ENCODE data around the gene PROCA1.

DNA sequence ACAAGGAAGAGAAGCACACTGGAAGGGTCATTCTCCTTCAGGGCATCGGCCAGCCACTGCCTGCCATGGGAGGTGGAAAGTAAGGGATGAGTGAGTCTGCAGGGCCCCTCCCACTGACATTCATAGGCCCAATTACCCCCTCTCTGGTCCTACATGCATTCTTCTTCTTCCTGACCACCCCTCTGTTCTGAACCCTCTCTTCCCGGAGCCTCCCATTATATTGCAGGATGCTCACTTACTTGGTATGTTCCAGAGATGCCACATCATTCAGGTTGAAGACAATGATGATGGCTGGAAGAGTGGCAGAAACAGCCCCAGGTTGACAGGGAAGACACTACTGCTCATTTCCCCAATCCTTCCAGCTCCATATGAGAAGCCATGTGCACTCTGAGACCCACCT is 3.5 kb upstream of the PROCA1 start:
- TF ChIP-seq TOE1 (IDR thresholded peaks at IDR 0.05; ENCODE audit: borderline replicate concordance) (no peak), TOE1 (CRISPR knock-in tag; IDR thresholded peaks at IDR 0.05; ENCODE audit: borderline replicate concordance, low read depth) (no peak)
- TF ChIP-seq, protein P1, sequence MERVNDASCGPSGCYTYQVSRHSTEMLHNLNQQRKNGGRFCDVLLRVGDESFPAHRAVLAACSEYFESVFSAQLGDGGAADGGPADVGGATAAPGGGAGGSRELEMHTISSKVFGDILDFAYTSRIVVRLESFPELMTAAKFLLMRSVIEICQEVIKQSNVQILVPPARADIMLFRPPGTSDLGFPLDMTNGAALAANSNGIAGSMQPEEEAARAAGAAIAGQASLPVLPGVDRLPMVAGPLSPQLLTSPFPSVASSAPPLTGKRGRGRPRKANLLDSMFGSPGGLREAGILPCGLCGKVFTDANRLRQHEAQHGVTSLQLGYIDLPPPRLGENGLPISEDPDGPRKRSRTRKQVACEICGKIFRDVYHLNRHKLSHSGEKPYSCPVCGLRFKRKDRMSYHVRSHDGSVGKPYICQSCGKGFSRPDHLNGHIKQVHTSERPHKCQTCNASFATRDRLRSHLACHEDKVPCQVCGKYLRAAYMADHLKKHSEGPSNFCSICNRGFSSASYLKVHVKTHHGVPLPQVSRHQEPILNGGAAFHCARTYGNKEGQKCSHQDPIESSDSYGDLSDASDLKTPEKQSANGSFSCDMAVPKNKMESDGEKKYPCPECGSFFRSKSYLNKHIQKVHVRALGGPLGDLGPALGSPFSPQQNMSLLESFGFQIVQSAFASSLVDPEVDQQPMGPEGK (CRISPR knock-in tag; IDR thresholded peaks at IDR 0.05; ENCODE audit: borderline replicate concordance) = no peak
